HEK293T (cell line): Measurements from ENCODE around the gene TMSB4X.

Experiments
- FOXA1 ChIP-seq: fragments of 450-650 bp; IDR thresholded peaks from 2 replicates; pipeline ENCODE4 v1.6.1; 2016; ENCODE audit warnings: mild to moderate bottlenecking
- TARDBP ChIP-seq: fragments of 450-650 bp; IDR thresholded peaks from 2 replicates; pipeline ENCODE4 v1.6.1; 2016

DNA sequence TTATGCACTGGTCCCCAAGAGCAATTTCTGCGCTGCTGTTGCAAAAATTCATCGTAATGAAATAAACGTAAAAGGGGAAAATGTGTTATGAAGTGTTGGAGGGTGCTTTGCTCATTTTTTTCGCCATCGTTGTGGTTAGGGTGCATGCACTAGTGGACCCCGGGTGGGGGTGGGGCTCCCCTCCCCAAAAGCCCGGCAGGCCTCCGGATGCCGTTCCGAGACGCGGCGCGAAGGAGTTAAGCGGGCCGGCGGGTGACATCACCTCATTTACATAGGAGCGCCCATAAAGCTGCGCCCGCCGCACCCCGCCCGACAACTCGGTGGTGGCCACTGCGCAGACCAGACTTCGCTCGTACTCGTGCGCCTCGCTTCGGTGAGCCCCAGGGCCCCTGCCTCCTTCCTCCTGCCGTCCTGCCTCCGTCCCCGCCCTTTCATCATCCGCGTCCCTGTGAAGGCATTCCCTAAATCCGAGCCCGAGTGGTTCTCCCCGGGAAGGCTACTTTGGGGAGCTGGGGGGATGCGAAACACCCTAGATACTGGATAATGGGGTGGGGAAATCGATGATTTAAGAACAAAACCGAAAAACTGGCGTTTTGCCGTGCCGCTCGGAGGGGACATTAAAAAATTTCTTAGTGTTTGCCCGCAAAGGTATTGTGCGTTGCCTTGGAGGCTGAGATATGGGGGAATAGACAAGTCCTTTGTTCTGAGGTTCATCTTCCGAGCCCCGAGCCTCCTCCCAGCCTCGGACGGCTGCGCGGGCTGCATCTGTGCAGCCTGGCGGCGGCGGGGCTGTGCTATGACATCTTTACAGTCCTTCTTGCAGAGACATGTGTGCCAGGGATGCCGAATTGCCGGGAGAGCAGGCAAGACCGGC is at the start of gene TMSB4X:
- TF ChIP-seq FOXA1: no peak
- TF ChIP-seq TARDBP: no peak
